ENCODE measurements around the gene TRABD2B.

The TRABD2B gene

GRCh38 chr1:47997289-47998200 is at the start of gene TRABD2B:
TSS of gene TRABD2B (minus strand) at chr1:47997385.
- DNase-seq (ENCODE audit: low read depth in 2 of 3, low spot score in 2 of 3), result peak; percentile 19 to 57 (median 53)

- no peak for DNase-seq (ENCODE audit: low read depth in 2 of 3, low spot score in 2 of 3)
Observed at GRCh38 chr1:48044311-48044710, 47.1 kb upstream of the TRABD2B start.

GRCh38 chr1:48043622-48044021 is 46.4 kb upstream of the TRABD2B start:
- no peak for DNase-seq (ENCODE audit: low read depth in 2 of 3, low spot score in 2 of 3)

GRCh38 chr1:48040154-48040553 is 43.0 kb upstream of the TRABD2B start:
- no peak for DNase-seq (ENCODE audit: low read depth in 2 of 3, low spot score in 2 of 3)

GRCh38 chr1:48039088-48040054 is 42.2 kb upstream of the TRABD2B start:
- DNase-seq (ENCODE audit: low read depth in 2 of 3, low spot score in 2 of 3), result no peak

- no peak for DNase-seq (ENCODE audit: low read depth in 2 of 3, low spot score in 2 of 3)
Observed at GRCh38 chr1:48038270-48038767, 41.1 kb upstream of the TRABD2B start.

GRCh38 chr1:48036710-48037355 is 39.6 kb upstream of the TRABD2B start:
- DNase-seq (ENCODE audit: low read depth in 2 of 3, low spot score in 2 of 3), result no peak

GRCh38 chr1:48035371-48036141 is 38.4 kb upstream of the TRABD2B start:
- no peak for DNase-seq (ENCODE audit: low read depth in 2 of 3, low spot score in 2 of 3)

- no peak for DNase-seq (ENCODE audit: low read depth in 2 of 3, low spot score in 2 of 3)
Observed at GRCh38 chr1:48033495-48034045, 36.4 kb upstream of the TRABD2B start.

- no peak for DNase-seq (ENCODE audit: low read depth in 2 of 3, low spot score in 2 of 3)
Observed at GRCh38 chr1:48031676-48032075, 34.5 kb upstream of the TRABD2B start.

- DNase-seq (ENCODE audit: low read depth in 2 of 3, low spot score in 2 of 3), result no peak
Observed at GRCh38 chr1:48030696-48031365, 33.6 kb upstream of the TRABD2B start.

GRCh38 chr1:48030211-48030610 is 33.0 kb upstream of the TRABD2B start:
- no peak for DNase-seq (ENCODE audit: low read depth in 2 of 3, low spot score in 2 of 3)

GRCh38 chr1:48028218-48029069 is 31.3 kb upstream of the TRABD2B start:
- DNase-seq (ENCODE audit: low read depth in 2 of 3, low spot score in 2 of 3), result no peak

- no peak for DNase-seq (ENCODE audit: low read depth in 2 of 3, low spot score in 2 of 3)
Observed at GRCh38 chr1:48027533-48027835, 30.3 kb upstream of the TRABD2B start.

- DNase-seq (ENCODE audit: low read depth in 2 of 3, low spot score in 2 of 3), result no peak
Observed at GRCh38 chr1:48026701-48027532, 29.7 kb upstream of the TRABD2B start.

- no peak for DNase-seq (ENCODE audit: low read depth in 2 of 3, low spot score in 2 of 3)
Observed at GRCh38 chr1:48026275-48026674, 29.1 kb upstream of the TRABD2B start.

GRCh38 chr1:48025076-48025475 is 27.9 kb upstream of the TRABD2B start:
- no peak for DNase-seq (ENCODE audit: low read depth in 2 of 3, low spot score in 2 of 3)

GRCh38 chr1:48023488-48023887 is 26.3 kb upstream of the TRABD2B start:
- no peak for DNase-seq (ENCODE audit: low read depth in 2 of 3, low spot score in 2 of 3)
